Endodermal cell (in vitro differentiated cells): ENCODE data around the gene DDN. TPM values are rescaled to one million over a fixed set of nuclear protein-coding genes. Genes with fewer than 3 reads are reported as not detected.

Source experiments
- DNase-seq: peaks from one replicate; pipeline ENCODE4 v3.0.0-alpha.2; 2017
- H3K27ac ChIP-seq: 2 replicates; pipeline ENCODE4 v1.5.1; 2013; ENCODE audit warnings: mild to moderate bottlenecking, low read depth, low read length, moderate library complexity
- H3K27me3 ChIP-seq: 2 replicates; pipeline ENCODE4 v1.6.1; 2013; ENCODE audit warnings: mild to moderate bottlenecking, low read length, moderate library complexity; ENCODE audit not compliant: insufficient read depth, control insufficient read depth, poor library complexity, severe bottlenecking
- H3K36me3 ChIP-seq: 2 replicates; pipeline ENCODE4 v1.7.0; 2013; ENCODE audit warnings: mild to moderate bottlenecking, low read length, moderate library complexity; ENCODE audit not compliant: control insufficient read depth, insufficient read depth
- H3K4me1 ChIP-seq: one replicate; pipeline ENCODE4 v1.7.0; 2013; ENCODE audit warnings: low read length; ENCODE audit not compliant: control insufficient read depth, insufficient read depth
- H3K4me3 ChIP-seq: 2 replicates; pipeline ENCODE4 v1.5.1; 2013; ENCODE audit warnings: mild to moderate bottlenecking, low read length, moderate library complexity
- H3K9ac ChIP-seq: 2 replicates; pipeline ENCODE4 v1.6.1; 2013; ENCODE audit warnings: mild to moderate bottlenecking, low read length, moderate library complexity; ENCODE audit not compliant: poor library complexity, severe bottlenecking; ENCODE audit errors: extremely low read depth
- H3K9me3 ChIP-seq: 2 replicates; pipeline ENCODE4 v1.6.1; 2013; ENCODE audit warnings: mild to moderate bottlenecking, low read length, moderate library complexity; ENCODE audit not compliant: control insufficient read depth
- H3K27ac Mint-ChIP-seq: 2 replicates; pipeline ENCODE4 v1.8.0; 2020; ENCODE audit warnings: mixed read lengths
- H3K27me3 Mint-ChIP-seq: 2 replicates; pipeline ENCODE4 v1.8.0; 2021; ENCODE audit warnings: mild to moderate bottlenecking, mixed read lengths; ENCODE audit not compliant: insufficient read depth
- H3K36me3 Mint-ChIP-seq: 2 replicates; pipeline ENCODE4 v1.8.0; 2020; ENCODE audit warnings: low read depth, mixed read lengths
- H3K4me1 Mint-ChIP-seq: 2 replicates; pipeline ENCODE4 v1.8.0; 2020; ENCODE audit warnings: mixed read lengths
- H3K4me3 Mint-ChIP-seq: 2 replicates; pipeline ENCODE4 v1.8.0; 2020; ENCODE audit warnings: mild to moderate bottlenecking, moderate library complexity, mixed read lengths
- H3K9me3 Mint-ChIP-seq: 2 replicates; pipeline ENCODE4 v1.8.0; 2020; ENCODE audit warnings: mild to moderate bottlenecking, mixed read lengths
- WGBS, 2 experiments: methylation state at CpG; one replicate each; pipeline versions ENCODE4 v1.1.5 to v1.1.7; 2013; ENCODE audit warnings: missing lambda C conversion rate in 2 of 2, mixed read lengths in 1 of 2; ENCODE audit not compliant: insufficient coverage in 1 of 2, insufficient read length in 1 of 2; 5-methylcytosine and 5-hydroxymethylcytosine counted together
- total RNA-seq, 2 donors: library from RNA; stranded (reverse); fragmentation: NEBNext Ultra II Directional in 1 of 2; extraction: Animal tissue kit (Norgen Biotek cat#: 25700) in 1 of 2; gene quantifications; 2 replicates in 1 of 2; 3 replicates in 1 of 2; pipeline ENCODE4 v1.2.1, GENCODE V29; 2021
- TF ChIP-seq, protein P1 (sequence below): fragments of 200-600 bp; sonication (generic); conservative IDR thresholded peaks from 2 replicates; pipeline ENCODE4 v1.5.0; 2021; ENCODE audit warnings: antibody characterized with exemption, mild to moderate bottlenecking

The DDN gene
- total RNA-seq, 2 donors from 2014 or later: 0.31 to 0.33 TPM

DNA sequence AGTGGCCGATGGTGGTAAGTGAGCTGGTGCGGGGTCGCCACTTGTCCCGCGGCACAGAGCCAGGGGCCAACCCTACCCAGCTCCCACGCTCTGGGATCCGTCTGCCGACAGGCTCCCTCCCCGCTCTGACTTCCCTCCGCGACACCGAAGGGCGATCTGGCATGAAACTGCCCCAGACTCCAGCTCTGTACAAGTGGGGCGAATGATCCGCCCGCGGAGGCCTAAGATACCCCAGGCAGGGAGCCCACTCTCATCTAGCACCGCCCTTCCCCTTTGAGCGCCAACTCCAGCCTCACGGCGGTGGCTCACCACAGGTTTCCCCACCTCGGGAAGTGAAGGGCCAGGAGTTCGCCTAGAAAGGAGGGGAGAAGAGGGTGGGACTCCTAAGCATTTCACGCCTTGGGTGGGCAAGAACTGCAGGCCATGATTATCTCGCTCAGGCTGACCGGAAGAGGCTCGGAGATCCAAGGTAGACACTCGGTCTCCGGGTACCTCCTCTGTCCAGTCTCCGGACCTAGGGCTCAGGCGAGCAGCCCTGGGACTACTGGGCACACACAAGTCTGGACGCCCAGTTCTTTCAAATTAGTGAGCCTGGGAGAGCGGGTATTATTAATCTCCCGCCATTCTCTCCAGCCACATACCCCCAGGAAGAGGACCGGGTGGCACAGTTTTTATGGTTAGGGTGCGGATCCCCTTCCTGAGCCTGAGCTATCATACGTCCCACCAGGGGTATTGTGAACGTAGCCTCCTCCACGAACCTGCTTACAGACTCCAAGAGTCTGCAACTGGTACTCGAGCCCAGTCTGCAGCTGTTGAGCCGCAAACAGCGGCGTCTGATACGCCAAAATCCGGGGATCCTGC, 20.2 kb downstream of the DDN start:
- H3K4me1 Mint-ChIP-seq: peaks cover 12% of the 10 kb centered on the region
- Histone ChIP-seq H3K4me3 (peak overlapping the region; percentile 69), H3K4me1 (peaks cover 8% of the 10 kb centered on the region), H3K9me3 (no peaks in the 10 kb centered on the region), H3K27ac (no peak overlapping the region), H3K36me3 (no peaks in the 10 kb centered on the region), H3K9ac (no peak overlapping the region), H3K27me3 (peaks cover 99% of the 10 kb centered on the region)
- peak overlapping the region; percentile 44 for H3K4me3 Mint-ChIP-seq
- H3K9me3 Mint-ChIP-seq: no peaks in the 10 kb centered on the region
- WGBS, 2 experiments: 2 to 7% methylated on average over 17 to 45 of the region's 45 CpGs
- H3K27ac Mint-ChIP-seq: no peak overlapping the region
- H3K36me3 Mint-ChIP-seq: no peaks in the 10 kb centered on the region
- peaks cover 99% of the 10 kb centered on the region for H3K27me3 Mint-ChIP-seq
- TF ChIP-seq, protein P1, sequence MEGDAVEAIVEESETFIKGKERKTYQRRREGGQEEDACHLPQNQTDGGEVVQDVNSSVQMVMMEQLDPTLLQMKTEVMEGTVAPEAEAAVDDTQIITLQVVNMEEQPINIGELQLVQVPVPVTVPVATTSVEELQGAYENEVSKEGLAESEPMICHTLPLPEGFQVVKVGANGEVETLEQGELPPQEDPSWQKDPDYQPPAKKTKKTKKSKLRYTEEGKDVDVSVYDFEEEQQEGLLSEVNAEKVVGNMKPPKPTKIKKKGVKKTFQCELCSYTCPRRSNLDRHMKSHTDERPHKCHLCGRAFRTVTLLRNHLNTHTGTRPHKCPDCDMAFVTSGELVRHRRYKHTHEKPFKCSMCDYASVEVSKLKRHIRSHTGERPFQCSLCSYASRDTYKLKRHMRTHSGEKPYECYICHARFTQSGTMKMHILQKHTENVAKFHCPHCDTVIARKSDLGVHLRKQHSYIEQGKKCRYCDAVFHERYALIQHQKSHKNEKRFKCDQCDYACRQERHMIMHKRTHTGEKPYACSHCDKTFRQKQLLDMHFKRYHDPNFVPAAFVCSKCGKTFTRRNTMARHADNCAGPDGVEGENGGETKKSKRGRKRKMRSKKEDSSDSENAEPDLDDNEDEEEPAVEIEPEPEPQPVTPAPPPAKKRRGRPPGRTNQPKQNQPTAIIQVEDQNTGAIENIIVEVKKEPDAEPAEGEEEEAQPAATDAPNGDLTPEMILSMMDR: no peak
- DNase-seq: peak; percentile 77

DNA sequence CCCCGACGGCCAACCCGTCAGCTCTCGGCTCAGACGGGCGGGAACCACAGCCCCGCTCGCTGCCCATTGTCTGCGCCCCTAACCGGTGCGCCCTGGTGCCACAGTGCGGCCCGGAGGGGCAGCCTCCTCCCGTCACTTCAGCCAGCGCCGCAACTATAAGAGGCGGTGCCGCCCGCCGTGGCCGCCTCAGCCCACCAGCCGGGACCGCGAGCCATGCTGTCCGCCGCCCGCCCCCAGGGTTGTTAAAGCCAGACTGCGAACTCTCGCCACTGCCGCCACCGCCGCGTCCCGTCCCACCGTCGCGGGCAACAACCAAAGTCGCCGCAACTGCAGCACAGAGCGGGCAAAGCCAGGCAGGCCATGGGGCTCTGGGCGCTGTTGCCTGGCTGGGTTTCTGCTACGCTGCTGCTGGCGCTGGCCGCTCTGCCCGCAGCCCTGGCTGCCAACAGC, 20.9 kb downstream of the DDN start, which contains the start of gene WNT1:
WNT1 (plus strand) TSS at position 32 of the 450 bp plus-strand sequence; CDS start at position 361, 329 bp downstream.
- H3K27ac ChIP-seq: no peak within 1 kb of the TSS
- DNase-seq: no peak
- Mint-ChIP-seq H3K27ac (no peak within 1 kb of the TSS), H3K4me1 (peaks cover 12% of the 10 kb centered on the region), H3K9me3 (no peaks in the 10 kb centered on the region), H3K36me3 (no peaks in the 10 kb centered on the region), H3K27me3 (peaks cover 99% of the 10 kb centered on the region), H3K4me3 (peak within 1 kb of the TSS; percentile 44)
- peak within 1 kb of the TSS; percentile 69 for H3K4me3 ChIP-seq
- WGBS, 2 experiments: 1 to 4% methylated on average over 17 to 45 of the region's 45 CpGs
- TF ChIP-seq, protein P1: peak; percentile 58
- H3K4me1 ChIP-seq: peaks cover 8% of the 10 kb centered on the region
- peaks cover 99% of the 10 kb centered on the region for H3K27me3 ChIP-seq
- no peak within 1 kb of the TSS for H3K9ac ChIP-seq
- H3K9me3 ChIP-seq: no peaks in the 10 kb centered on the region
- H3K36me3 ChIP-seq: no peaks in the 10 kb centered on the region

DNA sequence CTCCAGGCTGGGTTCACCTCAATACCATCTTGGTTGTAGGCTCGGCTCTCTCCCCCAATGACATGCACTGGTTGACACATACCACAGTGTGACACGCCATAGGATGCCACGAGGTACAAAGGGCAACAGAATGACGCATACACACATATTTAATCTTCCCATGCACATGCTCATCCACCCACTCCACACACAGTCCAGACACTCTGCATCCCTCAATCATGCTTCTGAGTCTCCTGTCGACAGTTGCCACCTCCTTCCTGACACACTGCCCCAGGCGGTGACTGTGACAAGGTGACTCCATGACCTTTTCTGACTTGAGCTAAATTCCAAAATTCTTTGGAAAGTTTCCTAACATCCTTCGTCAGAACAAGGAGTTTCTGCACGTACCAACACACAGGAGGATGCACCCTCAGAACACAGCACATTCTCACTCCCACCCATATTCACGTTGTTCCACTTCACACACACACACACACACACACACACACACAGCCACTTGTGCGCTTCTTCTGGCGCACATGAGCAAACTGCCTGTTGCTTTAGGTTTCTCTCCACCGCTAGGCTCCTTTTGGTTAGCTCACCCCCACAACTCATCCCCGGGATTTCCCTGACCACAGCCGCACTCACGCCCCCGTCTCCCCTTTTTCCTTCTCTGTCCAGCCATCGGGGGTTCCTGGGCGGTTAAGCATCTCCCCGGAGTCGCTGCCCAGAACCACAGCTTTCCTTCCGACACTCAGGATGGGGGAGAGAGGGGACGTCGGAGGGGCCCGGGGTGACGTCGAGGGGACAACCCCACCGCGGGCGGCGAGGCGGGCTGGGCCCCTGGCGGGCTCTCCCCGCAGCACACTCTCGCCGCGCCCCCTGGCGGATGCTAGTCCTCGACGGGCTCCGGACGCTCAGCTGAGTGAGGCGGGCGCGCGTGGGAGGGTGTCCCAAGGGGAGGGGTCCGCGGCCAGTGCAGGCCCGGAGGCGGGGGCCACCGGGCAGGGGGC, 21.6 kb downstream of the DDN start:
- H3K4me1 ChIP-seq: peaks cover 8% of the 10 kb centered on the region
- TF ChIP-seq, protein P1: peak; percentile 95
- H3K27me3 ChIP-seq: peaks cover 100% of the 10 kb centered on the region
- no peak overlapping the region for H3K4me3 ChIP-seq
- H3K36me3 Mint-ChIP-seq: no peaks in the 10 kb centered on the region
- H3K9me3 Mint-ChIP-seq: no peaks in the 10 kb centered on the region
- peaks cover 100% of the 10 kb centered on the region for H3K27me3 Mint-ChIP-seq
- no peak overlapping the region for H3K27ac ChIP-seq
- H3K4me1 Mint-ChIP-seq: peaks cover 12% of the 10 kb centered on the region
- WGBS, 2 experiments: 24 to 60% methylated on average over 8 to 50 of the region's 50 CpGs
- H3K9ac ChIP-seq: no peak overlapping the region
- no peaks in the 10 kb centered on the region for H3K36me3 ChIP-seq
- DNase-seq: peak; percentile 93
- H3K9me3 ChIP-seq: no peaks in the 10 kb centered on the region
- H3K27ac Mint-ChIP-seq: no peak overlapping the region
- no peak overlapping the region for H3K4me3 Mint-ChIP-seq
